UCSD-AML1 (cell line): ENCODE results near the gene KIFAP3.
"Not testable (repeated sequence)": the region's sequence is repeated elsewhere in the genome, so short reads cannot be mapped to it uniquely, and the experiment has no call there.

Source experiments
- DNase-seq: peaks from one replicate; lab custom pipeline; 2025; ENCODE audit not compliant: unreplicated experiment; lab: John Stamatoyannopoulos, UW

KIFAP3 gene

DNA sequence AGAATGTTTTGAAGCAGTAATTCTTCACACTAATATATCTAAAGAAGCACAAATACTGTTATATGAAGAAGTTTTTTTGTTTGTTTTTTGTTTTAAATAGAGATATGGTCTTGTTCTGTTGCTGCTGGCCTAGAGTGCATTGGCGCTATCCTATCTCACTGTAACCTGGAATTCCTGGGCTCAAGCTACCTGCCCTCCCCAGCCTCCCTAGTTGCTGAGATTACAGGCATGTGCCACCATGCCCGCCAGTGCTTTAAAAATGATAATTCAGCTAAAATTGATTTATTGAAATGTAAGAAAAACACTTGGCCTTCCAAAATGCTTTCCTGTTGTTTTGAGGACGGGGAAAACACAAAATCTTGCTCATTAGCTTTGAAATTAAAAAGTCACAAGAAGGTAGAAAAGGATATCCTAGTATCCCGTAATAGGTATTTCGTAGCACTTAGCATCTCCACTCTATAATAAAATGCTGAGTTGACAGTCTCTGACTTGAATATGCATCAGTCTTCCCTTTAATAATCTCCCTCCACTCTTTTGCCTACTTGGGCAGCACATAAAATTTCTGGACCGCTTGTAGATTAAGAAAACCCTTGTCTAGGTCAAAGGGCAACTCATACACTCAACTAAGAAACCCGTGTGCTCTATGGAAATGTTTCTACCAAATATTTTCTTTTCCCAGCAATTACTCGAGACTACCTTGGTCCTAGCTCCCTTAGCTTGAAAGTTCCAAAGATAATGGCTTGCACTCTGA lies 182.1 kb downstream of the KIFAP3 start:
- DNase-seq: no peak

DNA sequence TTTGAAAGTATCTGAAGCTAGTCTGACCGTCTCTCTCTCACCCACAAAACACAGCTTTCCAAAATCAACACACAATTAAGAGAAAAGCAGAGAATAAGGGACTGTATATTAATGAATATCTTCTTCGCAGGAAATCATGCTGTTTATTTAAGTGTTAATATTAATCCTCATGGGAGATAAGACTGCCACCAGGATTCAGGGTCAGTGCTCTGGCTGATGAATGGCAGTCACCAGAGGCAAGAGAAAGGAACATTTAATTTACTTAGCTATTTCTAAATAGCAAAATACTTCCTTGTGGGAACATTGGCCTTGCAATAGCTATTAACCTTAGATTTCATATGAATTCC lies 183.0 kb downstream of the KIFAP3 start:
- DNase-seq: no peak

- DNase-seq: no peak
These were observed 183.5 kb downstream of the KIFAP3 start for GRCh38 chr1:169890761-169891538.

DNA sequence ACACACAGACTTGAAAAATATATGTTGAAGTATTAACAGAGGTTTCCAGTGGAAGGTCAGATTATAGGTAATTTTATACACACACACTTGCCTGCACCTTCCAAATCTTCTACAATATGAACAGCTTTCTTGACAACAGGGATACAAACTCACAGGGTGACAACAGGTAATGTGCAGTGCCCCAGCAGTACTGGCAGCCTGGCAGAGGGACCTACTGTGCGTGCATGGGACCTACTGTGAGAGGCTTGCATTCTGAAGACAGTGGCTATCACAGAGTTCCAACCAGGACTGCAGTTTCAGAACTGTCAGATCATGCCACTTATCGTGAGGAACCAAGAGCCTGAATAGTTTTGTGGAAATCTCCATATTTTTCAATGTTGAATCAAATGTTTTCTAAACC lies 184.6 kb downstream of the KIFAP3 start:
- DNase-seq: no peak

DNA sequence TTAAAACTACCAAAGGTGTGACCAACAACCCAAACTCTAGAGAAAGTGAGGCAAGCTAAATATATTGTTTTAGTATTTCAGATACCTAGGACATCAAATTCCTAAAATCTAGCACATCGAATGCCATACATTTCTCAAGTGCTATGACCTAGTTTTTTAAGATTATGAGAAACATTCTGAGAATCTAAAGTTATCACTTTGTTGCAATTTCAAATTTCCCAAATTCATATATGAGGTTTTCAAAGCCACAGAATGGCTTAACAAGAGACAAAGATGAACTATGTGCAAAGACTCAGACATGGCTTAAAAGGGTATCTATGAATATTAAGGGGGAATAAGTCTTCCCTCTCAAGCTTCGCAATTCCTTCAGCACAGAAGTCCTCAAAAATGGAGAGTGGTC lies 187.6 kb downstream of the KIFAP3 start:
- DNase-seq: no peak

- DNase-seq: no peak
These were observed 188.1 kb downstream of the KIFAP3 start for GRCh38 chr1:169886422-169886821.

- DNase-seq: no peak
These were observed 189.3 kb downstream of the KIFAP3 start for GRCh38 chr1:169885207-169885606.

GRCh38 chr1:169884634-169885033 lies 189.9 kb downstream of the KIFAP3 start:
- DNase-seq: no peak

GRCh38 chr1:169882039-169882511 lies 192.4 kb downstream of the KIFAP3 start:
- no peak for DNase-seq

DNA sequence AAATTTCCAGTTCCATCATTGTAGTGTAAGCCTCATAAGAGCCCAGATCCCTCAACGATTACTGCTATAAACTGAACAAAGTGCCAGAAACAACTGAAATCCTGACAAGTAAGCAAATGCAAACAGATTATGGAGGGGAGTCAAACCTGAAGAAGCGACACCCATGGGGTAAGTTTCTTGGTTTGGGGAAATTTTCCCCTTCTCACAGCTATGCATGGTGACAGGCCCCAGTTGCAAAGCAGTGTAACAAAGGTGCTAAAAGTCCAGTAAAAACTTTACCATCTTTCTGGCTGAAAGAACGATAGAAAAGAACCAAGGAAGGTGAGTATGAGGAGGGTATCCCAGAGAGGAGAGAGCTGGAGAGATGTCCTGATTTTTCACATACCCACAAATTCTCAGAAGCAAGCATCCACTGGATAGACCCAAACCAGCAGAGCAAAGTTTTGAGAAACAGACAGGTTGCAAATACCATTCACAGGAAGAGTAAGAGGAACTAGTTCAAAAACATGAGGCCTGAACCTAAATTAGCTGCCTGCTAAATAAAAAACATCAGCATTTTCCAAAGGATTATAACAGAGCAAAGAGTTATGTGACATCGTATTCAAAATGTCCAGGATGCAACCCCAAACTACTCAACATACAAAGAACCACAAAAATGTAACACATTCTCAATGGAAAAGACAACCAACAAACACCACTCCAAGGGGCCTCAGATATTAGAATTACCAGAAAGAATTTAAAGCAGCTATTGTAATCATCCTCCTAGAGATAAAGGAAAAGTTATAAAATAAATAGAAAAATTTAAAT lies 195.3 kb downstream of the KIFAP3 start:
- no peak for DNase-seq

DNA sequence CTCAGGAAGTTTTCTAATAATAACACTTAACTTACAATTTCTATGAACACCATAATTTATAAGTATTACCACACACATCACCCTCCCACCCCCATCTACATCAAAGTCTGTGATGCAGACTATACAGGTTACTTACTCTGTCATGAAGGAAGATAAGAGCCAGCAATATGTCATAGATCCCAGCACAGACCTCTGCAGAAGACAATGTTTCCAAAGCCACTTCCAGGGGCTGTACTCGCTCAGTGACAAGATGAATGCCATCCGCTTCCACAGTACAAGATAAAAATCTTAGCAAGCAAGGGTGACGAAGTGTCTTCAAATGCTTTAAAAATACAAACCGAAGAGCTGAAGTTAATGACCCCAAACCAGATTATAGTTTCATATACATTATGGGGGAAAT lies 196.0 kb downstream of the KIFAP3 start:
- no peak for DNase-seq

- no peak for DNase-seq
These were observed 196.5 kb downstream of the KIFAP3 start for GRCh38 chr1:169877800-169878491.

DNA sequence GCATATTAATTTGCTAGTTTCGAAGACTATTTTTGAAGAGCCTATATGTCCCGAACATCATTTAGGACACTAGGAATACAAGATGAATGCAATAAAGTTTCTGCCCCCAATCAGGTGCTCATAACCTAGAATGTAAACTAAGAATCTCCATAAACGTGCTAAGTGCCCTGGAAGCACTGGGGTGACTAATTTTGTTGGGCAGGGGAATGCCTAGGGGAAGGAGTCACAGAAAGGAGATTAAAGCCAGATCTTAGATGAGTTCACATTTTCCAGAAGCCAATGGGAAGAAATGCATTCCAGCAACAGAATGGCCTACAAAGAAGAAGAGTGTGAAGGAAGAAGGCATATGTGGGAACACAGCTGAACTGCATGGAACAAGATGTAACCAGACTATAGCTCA lies 200.3 kb downstream of the KIFAP3 start:
- no peak for DNase-seq

GRCh38 chr1:169873582-169874199 lies 200.8 kb downstream of the KIFAP3 start:
- DNase-seq: no peak

- DNase-seq: no peak
These were observed 201.6 kb downstream of the KIFAP3 start for GRCh38 chr1:169872906-169873305.

DNA sequence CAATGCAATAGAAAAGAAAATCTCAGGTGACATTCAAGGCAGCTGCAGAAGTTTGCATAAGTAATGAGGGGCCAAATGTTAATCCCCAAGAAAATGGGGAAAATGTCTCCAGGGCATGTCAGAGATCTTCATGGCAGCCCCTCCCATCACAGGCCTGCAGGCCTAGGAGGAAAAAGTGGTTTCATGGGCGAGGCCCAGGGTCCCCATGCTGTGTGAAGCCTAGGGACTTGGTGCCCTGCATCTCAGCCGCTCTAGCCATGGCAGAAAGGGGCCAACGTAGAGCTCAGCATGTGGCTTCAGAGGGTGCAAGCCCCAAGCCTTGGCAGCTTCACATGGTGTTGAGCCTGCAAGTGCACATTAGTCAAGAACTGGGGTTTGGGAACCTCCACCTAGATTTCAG lies 202.5 kb downstream of the KIFAP3 start:
- not testable (repeated sequence) for DNase-seq
